GM12875 (cell line): ENCODE data around the gene IFFO2.
A peak's percentile ranks its signal among the peaks of the same experiment; 100 is the strongest.

Experiments used
- H3K4me3 ChIP-seq: one replicate; pipeline ENCODE4 v1.5.1; 2011; ENCODE audit warnings: low read depth, low read length, control low read depth
- TF ChIP-seq, protein P1 (sequence below): IDR thresholded peaks from 2 replicates; pipeline ENCODE4 v1.5.1; 2011; ENCODE audit warnings: low read depth, mild to moderate bottlenecking, control low read depth, inconsistent platforms, low read length, moderate library complexity, borderline replicate concordance; ENCODE audit not compliant: insufficient read depth

The IFFO2 gene

DNA sequence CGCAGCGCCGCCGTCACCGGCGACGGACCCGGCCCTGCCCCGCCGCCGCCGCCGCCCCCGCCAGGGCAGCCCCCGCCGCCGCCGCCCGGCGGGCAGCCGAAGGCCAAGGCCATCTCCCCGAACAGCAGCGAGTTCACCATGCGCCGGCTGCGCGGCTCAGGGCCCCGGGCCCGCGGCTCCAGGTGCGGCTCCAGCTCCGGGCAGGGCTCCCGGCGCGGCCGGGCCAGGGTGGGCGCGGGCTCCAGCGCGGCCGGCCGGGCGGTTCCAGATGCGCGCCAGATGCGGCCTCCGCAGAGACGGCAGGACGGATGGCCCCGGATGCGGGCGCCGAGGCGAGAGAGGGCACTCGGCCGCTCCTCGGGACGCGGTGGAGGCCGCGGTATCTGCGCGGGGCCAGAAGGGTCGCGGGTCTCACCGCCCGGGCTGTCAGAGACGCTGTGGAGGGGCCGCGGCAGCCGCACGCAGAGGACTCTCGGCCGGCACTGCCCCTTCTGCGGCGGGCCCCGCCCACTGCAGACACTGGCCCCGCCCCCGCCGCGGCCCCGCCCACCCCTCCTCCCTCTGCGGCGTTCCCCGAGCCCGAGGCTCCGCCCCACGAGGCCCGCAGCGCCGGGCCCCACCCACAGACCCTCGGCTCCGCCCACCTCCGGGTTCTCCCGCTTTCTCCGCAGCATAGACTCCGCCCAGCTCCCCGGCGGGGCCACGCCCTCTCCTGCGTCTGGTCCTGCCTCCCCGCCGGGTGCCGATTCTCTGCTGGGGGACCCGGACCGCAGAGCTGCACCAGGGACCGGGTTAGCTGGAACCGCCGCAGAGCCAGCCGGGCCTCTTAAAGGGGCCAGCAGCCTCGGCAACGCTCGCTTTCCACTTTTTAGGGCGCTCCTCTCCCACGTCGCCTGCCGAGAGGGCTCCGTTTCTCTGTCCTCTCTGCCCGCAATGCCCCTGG lies at the start of gene IFFO2:
Gene IFFO2, minus strand, starts transcription at position 484 of the 943 bp plus-strand sequence. Its CDS starts 344 bp downstream, at position 140.
- H3K4me3 ChIP-seq: peak within 1 kb of the TSS; percentile 75
- TF ChIP-seq, protein P1, sequence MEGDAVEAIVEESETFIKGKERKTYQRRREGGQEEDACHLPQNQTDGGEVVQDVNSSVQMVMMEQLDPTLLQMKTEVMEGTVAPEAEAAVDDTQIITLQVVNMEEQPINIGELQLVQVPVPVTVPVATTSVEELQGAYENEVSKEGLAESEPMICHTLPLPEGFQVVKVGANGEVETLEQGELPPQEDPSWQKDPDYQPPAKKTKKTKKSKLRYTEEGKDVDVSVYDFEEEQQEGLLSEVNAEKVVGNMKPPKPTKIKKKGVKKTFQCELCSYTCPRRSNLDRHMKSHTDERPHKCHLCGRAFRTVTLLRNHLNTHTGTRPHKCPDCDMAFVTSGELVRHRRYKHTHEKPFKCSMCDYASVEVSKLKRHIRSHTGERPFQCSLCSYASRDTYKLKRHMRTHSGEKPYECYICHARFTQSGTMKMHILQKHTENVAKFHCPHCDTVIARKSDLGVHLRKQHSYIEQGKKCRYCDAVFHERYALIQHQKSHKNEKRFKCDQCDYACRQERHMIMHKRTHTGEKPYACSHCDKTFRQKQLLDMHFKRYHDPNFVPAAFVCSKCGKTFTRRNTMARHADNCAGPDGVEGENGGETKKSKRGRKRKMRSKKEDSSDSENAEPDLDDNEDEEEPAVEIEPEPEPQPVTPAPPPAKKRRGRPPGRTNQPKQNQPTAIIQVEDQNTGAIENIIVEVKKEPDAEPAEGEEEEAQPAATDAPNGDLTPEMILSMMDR: no peak

DNA sequence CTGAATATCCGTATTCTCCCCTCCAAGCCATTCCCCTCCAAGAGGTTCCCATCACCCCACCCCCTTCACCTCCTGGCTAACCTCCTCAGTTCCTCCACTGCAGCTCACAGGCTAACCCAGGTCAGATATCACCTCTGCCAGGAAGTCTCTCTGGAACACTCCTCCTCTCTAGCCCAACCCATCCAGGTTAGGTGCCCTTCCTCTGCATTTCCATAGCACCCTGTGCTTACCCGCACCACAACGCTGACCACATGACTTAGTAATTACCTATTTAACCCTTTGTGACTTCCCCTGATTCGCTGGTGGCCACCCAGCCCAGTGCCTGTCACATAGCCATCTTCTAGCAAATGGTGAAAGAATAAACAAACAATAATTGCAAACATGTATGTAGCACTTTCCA lies 49.5 kb upstream of the IFFO2 start:
- no peak overlapping the region for H3K4me3 ChIP-seq
- TF ChIP-seq, protein P1: no peak

DNA sequence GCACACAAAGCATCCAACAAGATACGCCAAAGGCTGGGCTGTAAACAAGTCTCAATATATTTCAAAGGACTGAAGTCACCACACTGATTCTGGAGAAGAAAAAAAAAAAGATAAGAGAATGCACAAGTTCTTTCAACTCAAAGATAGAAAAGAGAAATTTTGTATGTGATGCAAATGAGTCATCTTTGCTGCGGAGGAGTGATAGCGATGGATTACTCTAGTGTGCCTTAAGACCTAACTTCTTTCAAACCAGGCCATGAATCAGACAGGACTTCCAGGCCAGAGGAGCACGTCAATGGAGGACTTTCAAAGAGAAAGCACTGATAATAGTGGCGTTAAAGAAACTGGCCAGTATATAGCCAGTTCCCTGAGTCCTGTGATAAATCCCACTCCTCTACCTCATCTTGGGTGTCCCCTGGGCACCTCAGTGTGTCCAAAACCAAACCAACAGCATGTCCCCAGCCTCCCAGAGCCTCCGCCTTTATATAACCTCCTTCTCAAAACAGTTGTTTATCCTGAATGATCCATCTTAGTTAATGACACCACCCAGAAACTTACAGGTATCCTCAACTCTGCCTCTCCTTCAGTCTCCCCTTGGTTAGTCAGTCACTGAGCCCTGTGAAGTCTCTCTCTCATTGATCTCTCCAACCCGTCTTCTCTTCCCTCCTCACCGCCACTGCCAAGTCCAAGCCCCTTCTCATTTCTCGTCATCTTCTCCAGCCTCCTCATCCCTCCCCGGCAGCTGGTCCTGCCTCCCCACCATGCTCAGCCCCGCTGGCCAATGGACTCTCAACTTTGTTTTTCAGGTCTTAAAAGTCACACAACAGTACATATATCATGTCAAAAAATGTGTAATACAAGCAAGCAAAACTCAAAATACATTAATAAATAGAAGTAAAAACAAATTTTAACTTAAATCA lies 47.2 kb upstream of the IFFO2 start:
- H3K4me3 ChIP-seq: no peak overlapping the region
- TF ChIP-seq, protein P1: no peak

DNA sequence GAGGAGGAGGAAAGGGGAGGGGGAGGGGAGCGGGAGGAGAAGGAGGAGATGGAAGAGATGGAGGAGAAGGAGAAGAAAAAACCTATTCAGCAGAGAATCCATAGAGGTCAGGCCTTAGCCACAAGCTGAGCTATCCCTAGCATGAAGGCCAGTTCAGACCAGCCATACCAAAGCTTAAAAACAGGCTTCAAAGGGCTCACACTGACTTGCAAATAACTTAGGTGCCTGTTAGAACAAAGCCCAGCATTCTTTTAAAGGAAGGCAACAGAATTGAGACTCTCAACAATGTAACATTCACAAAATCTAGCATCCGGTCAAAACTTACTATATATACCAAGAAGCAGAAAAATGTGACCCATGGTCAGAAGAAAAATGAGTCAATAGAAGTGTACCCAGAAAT lies 43.6 kb upstream of the IFFO2 start:
- H3K4me3 ChIP-seq: no peak overlapping the region
- TF ChIP-seq, protein P1: no peak

DNA sequence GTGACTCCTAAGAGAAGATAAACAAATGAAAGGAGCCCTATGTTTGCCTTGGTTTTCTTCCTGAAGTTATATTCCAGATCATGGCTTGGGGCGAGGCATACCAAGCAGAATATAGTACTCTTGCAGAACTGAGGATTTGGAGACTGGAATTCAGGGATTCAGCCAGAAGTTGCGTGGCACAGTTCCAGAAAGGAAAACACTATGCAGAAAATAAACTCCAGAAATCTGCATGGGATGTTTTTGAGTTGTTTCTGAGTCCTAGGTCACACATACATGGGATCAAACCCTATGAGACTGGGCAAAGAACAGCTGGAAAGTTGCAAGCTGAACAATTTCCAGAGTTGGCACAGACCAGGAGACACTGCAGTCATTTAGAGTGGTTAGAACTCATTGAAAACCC lies 42.9 kb upstream of the IFFO2 start:
- TF ChIP-seq, protein P1: no peak

DNA sequence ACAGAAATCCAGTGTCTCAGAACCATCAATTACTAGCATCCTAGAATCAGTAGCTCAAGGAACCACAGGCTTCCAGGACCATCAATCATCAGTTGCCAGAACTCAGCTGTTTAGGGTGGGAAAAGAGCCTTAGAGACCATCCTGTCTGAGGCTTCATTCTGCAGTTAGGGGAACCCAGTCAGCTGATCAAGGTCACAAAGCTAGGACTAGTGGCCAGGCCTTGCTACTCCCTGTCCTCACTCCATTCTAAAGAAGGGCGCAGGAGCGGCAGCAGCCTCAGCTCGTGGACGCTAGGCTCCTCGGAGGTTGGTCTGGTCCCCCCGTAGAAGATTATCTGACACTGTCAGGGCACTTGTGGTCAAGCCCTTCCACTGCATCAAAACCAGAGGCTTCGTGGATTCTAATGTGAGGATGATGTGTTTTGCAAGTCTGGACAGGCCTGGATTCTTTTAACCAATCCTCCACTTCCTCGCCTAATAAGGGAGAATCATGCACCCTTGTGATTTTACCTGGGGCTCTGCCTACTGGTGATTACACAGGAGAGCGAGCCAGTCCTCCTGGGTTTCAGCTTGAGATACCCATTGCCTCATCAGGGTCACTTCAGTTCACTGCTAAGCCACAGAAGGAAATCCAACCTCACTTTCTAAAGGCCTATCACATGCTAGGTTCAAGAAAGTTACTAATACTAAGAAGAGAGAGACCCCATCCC lies 41.7 kb upstream of the IFFO2 start:
- TF ChIP-seq, protein P1: no peak
- no peak overlapping the region for H3K4me3 ChIP-seq

More for the DNA sequence above, 42.9 kb upstream of the IFFO2 start:
- H3K4me3 ChIP-seq: no peak overlapping the region
